HepG2 (cell line): ENCODE data around the gene IRF3. TPM values are rescaled to one million over a fixed set of nuclear protein-coding genes. Genes with fewer than 3 reads are reported as not detected.
A peak's percentile ranks its signal among the peaks of the same experiment; 100 is the strongest.

Experiments
- FOXC1 ChIP-seq: sonication (generic); formaldehyde crosslinking; IDR thresholded peaks from 2 replicates; pipeline ENCODE4 v1.8.0; 2022; ENCODE audit warnings: mild to moderate bottlenecking, missing genetic modification reagents, borderline replicate concordance
- HMGXB3 ChIP-seq: sonication (generic); formaldehyde crosslinking; IDR thresholded peaks from 2 replicates; pipeline ENCODE4 v1.4.0; 2020; ENCODE audit warnings: missing genetic modification reagents, borderline replicate concordance
- KDM5A ChIP-seq: fragments of 200-600 bp; sonication (generic); IDR thresholded peaks from 2 replicates; pipeline ENCODE4 v1.7.0; 2018; ENCODE audit warnings: antibody characterized with exemption, mild to moderate bottlenecking, low read length, borderline replicate concordance
- MAZ ChIP-seq, 2 experiments: sonication (generic) in 1 of 2; formaldehyde crosslinking in 1 of 2; IDR thresholded peaks; 2 replicates each; pipeline versions ENCODE4 v1.5.0 to v1.6.1; 2012 to 2020; ENCODE audit warnings: low read depth in 2 of 2, mild to moderate bottlenecking in 2 of 2, borderline replicate concordance in 1 of 2, improper control_type of control experiment in 1 of 2, low read length in 1 of 2, missing genetic modification reagents in 1 of 2, moderate library complexity in 1 of 2
- MYPOP ChIP-seq: sonication (generic); formaldehyde crosslinking; IDR thresholded peaks from 2 replicates; pipeline ENCODE4 v1.8.1; 2023; ENCODE audit warnings: mild to moderate bottlenecking, moderate library complexity, missing genetic modification reagents
- POLR2A ChIP-seq, 2 experiments: IDR thresholded peaks; 2 replicates each; pipeline ENCODE4 v1.6.1; 2011; ENCODE audit warnings: low read depth in 2 of 2, low read length in 2 of 2, mild to moderate bottlenecking in 1 of 2, moderate library complexity in 1 of 2; ENCODE audit not compliant: insufficient read depth in 1 of 2
- RBAK ChIP-seq: sonication (generic); formaldehyde crosslinking; IDR thresholded peaks from 2 replicates; pipeline ENCODE4 v1.5.1; 2020; ENCODE audit warnings: mild to moderate bottlenecking, missing genetic modification reagents
- RNF219 ChIP-seq: sonication (generic); formaldehyde crosslinking; IDR thresholded peaks from 2 replicates; pipeline ENCODE4 v1.5.0; 2020; ENCODE audit warnings: mild to moderate bottlenecking, missing genetic modification reagents
- SOX5 ChIP-seq: IDR thresholded peaks from 2 replicates; pipeline ENCODE4 v1.6.1; 2016; ENCODE audit warnings: borderline replicate concordance
- SYNCRIP ChIP-seq: fragments of 200-400 bp; formaldehyde crosslinking; IDR thresholded peaks from 2 replicates; pipeline ENCODE4 v1.6.1; 2018; ENCODE audit warnings: mild to moderate bottlenecking, low read depth, low read length; ENCODE audit not compliant: insufficient read depth
- TFDP1 ChIP-seq: IDR thresholded peaks from 2 replicates; pipeline ENCODE4 v1.6.1; 2016; ENCODE audit warnings: missing compliant biosample characterization, missing genetic modification reagents, borderline replicate concordance
- YEATS2 ChIP-seq: sonication (generic); formaldehyde crosslinking; IDR thresholded peaks from 2 replicates; pipeline ENCODE4 v1.4.0; 2020; ENCODE audit warnings: missing genetic modification reagents, borderline replicate concordance
- ZNF143 ChIP-seq: sonication (generic); formaldehyde crosslinking; IDR thresholded peaks from 2 replicates; pipeline ENCODE4 v1.4.0; 2020; ENCODE audit warnings: missing genetic modification reagents
- ZNF234 ChIP-seq: sonication (generic); formaldehyde crosslinking; conservative IDR thresholded peaks from 2 replicates; pipeline ENCODE4 v1.5.1; 2020; ENCODE audit warnings: mild to moderate bottlenecking, missing genetic modification reagents
- ZNF629 ChIP-seq: sonication (generic); formaldehyde crosslinking; conservative IDR thresholded peaks from 2 replicates; pipeline ENCODE4 v1.5.0; 2020; ENCODE audit warnings: missing genetic modification reagents
- ZNF704 ChIP-seq: sonication (generic); formaldehyde crosslinking; IDR thresholded peaks from 2 replicates; pipeline ENCODE4 v1.8.1; 2023; ENCODE audit warnings: mild to moderate bottlenecking, inconsistent platforms, moderate library complexity, missing genetic modification reagents, borderline replicate concordance
- ZNF724P ChIP-seq: sonication (generic); formaldehyde crosslinking; IDR thresholded peaks from 2 replicates; pipeline ENCODE4 v1.8.0; 2022; ENCODE audit warnings: missing genetic modification reagents, borderline replicate concordance
- polyA plus RNA-seq, 8 experiments: library from polyadenylated mRNA; depleted of rRNA in 3 of 8; stranded (reverse) in 7 of 8; unstranded in 1 of 8; fragments of >200 nt; fragmentation: Illumina TruSeq in 4 of 8; extraction: Trizol in 4 of 8; gene quantifications; 2 replicates each; pipeline versions ENCODE4 v1.2.1 to v1.2.3, GENCODE V29; 2011 to 2016; ENCODE audit warnings: low read depth in 4 of 8, missing spikeins in 1 of 8, mixed read lengths in 1 of 8; ENCODE audit not compliant: insufficient read depth in 1 of 8
- total RNA-seq, 5 experiments: library from RNA; depleted of rRNA; stranded (reverse); fragments of >200 nt; fragmentation: Illumina TruSeq; extraction: Trizol; gene quantifications; 2 replicates each; pipeline ENCODE4 v1.2.3, GENCODE V29; 2016; ENCODE audit warnings: low read depth in 1 of 5

Gene IRF3
- total and polyA plus RNA-seq, 2 of the 13 experiments (the other 11 are each of a cell fraction or from before 2014, with no cell fraction given): 61.9 to 65.5 TPM

GRCh38 chr19:49672131-49672919 is 6.7 kb upstream of the IRF3 start (continued):
- 0 out of 2 replicates have a peak, but pooled peaks have one; percentile 17 for TF ChIP-seq HMGXB3
- peak; percentile 56 to 76; a peak in 3 of 4 replicates for TF ChIP-seq POLR2A (IDR thresholded peaks at IDR 0.05; ENCODE audit: insufficient read depth in 1 of 2, low read depth in 2 of 2, low read length in 2 of 2)
- TF ChIP-seq RBAK (CRISPR knock-in tag): no peak
- peak; percentile 54 for TF ChIP-seq ZNF629 (CRISPR knock-in tag)
- TF ChIP-seq TFDP1: peak; percentile 41; the same call in 1 of the 2 replicates
- TF ChIP-seq MAZ (IDR thresholded peaks at IDR 0.05; ENCODE audit: borderline replicate concordance, low read depth, low read length): peak; percentile 88; the same call in 1 of the 2 replicates
- TF ChIP-seq MAZ (CRISPR knock-in tag; IDR thresholded peaks at IDR 0.05; ENCODE audit: low read depth): peak; percentile 82
- TF ChIP-seq SYNCRIP: no peak
- peak; percentile 62; the same call in 1 of the 2 replicates for TF ChIP-seq ZNF143
- TF ChIP-seq ZNF234 (CRISPR knock-in tag): no peak
- TF ChIP-seq FOXC1 (CRISPR knock-in tag): no peak
- no peak for TF ChIP-seq KDM5A
- peak; percentile 79; the same call in 1 of the 2 replicates for TF ChIP-seq MYPOP
- TF ChIP-seq YEATS2: peak; percentile 56; the same call in 1 of the 2 replicates
- no peak for TF ChIP-seq ZNF704
- TF ChIP-seq SOX5 (CRISPR knock-in tag): 0 out of 2 replicates have a peak, but pooled peaks have one; percentile 54
- no peak for TF ChIP-seq ZNF724P (CRISPR knock-in tag)
- TF ChIP-seq RNF219 (CRISPR knock-in tag): no peak
